Measurements from ENCODE around the gene SNU13.
A peak's percentile ranks its signal among the peaks of the same experiment; 100 is the strongest.

DNA sequence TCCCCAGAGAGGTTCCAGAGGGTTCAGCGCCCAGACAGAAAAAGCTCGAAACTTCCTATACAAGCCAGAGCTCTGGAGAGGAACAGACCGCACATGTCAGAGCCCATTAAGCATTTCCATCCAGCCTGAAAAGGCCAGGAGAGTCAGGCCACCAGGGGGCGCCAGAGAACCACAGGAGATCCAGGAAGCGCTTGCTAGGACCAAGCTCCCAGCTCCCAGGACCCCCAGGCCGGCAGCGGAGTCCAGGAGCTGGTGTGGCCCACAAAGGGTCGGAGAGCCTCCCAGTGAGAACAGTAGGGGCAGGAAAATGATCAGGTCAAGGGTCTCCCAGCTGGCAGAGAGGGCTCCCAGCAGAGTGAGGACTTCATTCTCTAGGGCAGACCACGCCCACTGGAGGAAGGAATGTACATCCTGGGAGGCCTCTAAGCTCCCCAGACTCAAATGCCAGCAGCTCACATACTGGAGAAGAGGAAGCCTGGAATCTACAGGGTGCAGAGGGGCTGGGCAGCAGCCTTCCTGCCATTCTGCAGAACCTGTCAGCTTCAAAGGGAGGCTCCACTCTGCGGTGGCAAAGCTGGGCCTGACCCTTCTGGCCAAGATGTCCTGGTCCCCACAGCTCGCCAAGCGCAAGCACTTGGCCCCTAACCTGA lies 8.6 kb upstream of the SNU13 start:
- TF ChIP-seq, protein P1, sequence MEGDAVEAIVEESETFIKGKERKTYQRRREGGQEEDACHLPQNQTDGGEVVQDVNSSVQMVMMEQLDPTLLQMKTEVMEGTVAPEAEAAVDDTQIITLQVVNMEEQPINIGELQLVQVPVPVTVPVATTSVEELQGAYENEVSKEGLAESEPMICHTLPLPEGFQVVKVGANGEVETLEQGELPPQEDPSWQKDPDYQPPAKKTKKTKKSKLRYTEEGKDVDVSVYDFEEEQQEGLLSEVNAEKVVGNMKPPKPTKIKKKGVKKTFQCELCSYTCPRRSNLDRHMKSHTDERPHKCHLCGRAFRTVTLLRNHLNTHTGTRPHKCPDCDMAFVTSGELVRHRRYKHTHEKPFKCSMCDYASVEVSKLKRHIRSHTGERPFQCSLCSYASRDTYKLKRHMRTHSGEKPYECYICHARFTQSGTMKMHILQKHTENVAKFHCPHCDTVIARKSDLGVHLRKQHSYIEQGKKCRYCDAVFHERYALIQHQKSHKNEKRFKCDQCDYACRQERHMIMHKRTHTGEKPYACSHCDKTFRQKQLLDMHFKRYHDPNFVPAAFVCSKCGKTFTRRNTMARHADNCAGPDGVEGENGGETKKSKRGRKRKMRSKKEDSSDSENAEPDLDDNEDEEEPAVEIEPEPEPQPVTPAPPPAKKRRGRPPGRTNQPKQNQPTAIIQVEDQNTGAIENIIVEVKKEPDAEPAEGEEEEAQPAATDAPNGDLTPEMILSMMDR (conservative IDR thresholded peaks at IDR 0.05; ENCODE audit: low read depth, low read length), result peak; percentile 100
- no peak for TF ChIP-seq EZH2 (IDR thresholded peaks at IDR 0.05; ENCODE audit: borderline replicate concordance, low read depth, low read length, poor library complexity, severe bottlenecking)
